Measurements from ENCODE around the gene DRAXIN. TPM values are rescaled to one million over a fixed set of nuclear protein-coding genes. Genes with fewer than 3 reads are reported as not detected.

The DRAXIN gene
- not detected in 2 replicates for total RNA-seq

GRCh38 chr1:11691302-11691914, at the start of gene DRAXIN:
Gene DRAXIN, plus strand, starts transcription at chr1:11691710. Its CDS starts 14,549 bp downstream, at chr1:11706259.

GRCh38 chr1:11654137-11654938, 37.2 kb upstream of the DRAXIN start, which contains the start of the genes FBXO2 and FBXO44:
Gene FBXO2, minus strand, starts transcription at chr1:11654429. Its CDS starts 89 bp downstream, at chr1:11654340.
Gene FBXO44, plus strand, starts transcription at chr1:11654877. Its CDS starts 959 bp downstream, at chr1:11655836.

GRCh38 chr1:11681071-11681771, 10.3 kb upstream of the DRAXIN start, which contains the start of gene MAD2L2:
Gene MAD2L2, minus strand, starts transcription at chr1:11681148. Its CDS starts 547 bp downstream, at chr1:11680601.

GRCh38 chr1:11735854-11736745, 44.6 kb downstream of the DRAXIN start, which contains the start of gene AGTRAP:
Gene AGTRAP, plus strand, starts transcription at chr1:11736136. Its CDS starts 73 bp downstream, at chr1:11736209.

GRCh38 chr1:11761988-11762406, 70.5 kb downstream of the DRAXIN start, which contains the start of gene C1orf167:
Gene C1orf167, plus strand, starts transcription at chr1:11762193. Its CDS starts 2,208 bp downstream, at chr1:11764401.

Other genes starting within 250 kb of the DRAXIN start
- under 0.01 TPM in 2 replicates for gene DISP3, start 212.6 kb upstream of the DRAXIN start, total RNA-seq
- gene FBXO2, start 37.3 kb upstream of the DRAXIN start, total RNA-seq: 1.7 and 2.8 TPM in 2 replicates
- gene FBXO44, start 36.8 kb upstream of the DRAXIN start, total RNA-seq: 12.8 and 13.7 TPM in 2 replicates
- 8.0 and 8.3 TPM in 2 replicates for gene FBXO6, start 27.5 kb upstream of the DRAXIN start, total RNA-seq
- gene MAD2L2, start 10.6 kb upstream of the DRAXIN start, total RNA-seq: 31.5 and 32.6 TPM in 2 replicates
- gene AGTRAP, start 44.4 kb downstream of the DRAXIN start, total RNA-seq: 49.1 and 64.1 TPM in 2 replicates
- 0.57 and 1.0 TPM in 2 replicates for gene C1orf167, start 70.5 kb downstream of the DRAXIN start, total RNA-seq
- 26.2 and 33.7 TPM in 2 replicates for gene MTHFR, start 114.3 kb downstream of the DRAXIN start, total RNA-seq
- 8.0 and 11.6 TPM in 2 replicates for gene CLCN6, start 114.5 kb downstream of the DRAXIN start, total RNA-seq
- not detected in 2 replicates for gene NPPA, start 156.1 kb downstream of the DRAXIN start, total RNA-seq
- gene NPPB, start 167.2 kb downstream of the DRAXIN start, total RNA-seq: not detected in 2 replicates
- gene KIAA2013, start 234.7 kb downstream of the DRAXIN start, total RNA-seq: 47.4 and 64.3 TPM in 2 replicates
- gene PLOD1, start 243.0 kb downstream of the DRAXIN start, total RNA-seq: 256 and 451 TPM in 2 replicates

Data from smooth muscle cell of bladder (primary cell).